ENCODE results near the gene TRMO.
"Not testable (repeated sequence)": the region's sequence is repeated elsewhere in the genome, so short reads cannot be mapped to it uniquely, and the experiment has no call there.

The TRMO gene, protein sequence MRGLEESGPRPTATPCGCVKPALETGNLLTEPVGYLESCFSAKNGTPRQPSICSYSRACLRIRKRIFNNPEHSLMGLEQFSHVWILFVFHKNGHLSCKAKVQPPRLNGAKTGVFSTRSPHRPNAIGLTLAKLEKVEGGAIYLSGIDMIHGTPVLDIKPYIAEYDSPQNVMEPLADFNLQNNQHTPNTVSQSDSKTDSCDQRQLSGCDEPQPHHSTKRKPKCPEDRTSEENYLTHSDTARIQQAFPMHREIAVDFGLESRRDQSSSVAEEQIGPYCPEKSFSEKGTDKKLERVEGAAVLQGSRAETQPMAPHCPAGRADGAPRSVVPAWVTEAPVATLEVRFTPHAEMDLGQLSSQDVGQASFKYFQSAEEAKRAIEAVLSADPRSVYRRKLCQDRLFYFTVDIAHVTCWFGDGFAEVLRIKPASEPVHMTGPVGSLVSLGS

GRCh38 chr9:97921959-97922724, at the start of gene TRMO:
Gene TRMO, minus strand, starts transcription at chr9:97922500. Its CDS starts 7 bp downstream, at chr9:97922493.
- DNase-seq = peak; percentile 99

- DNase-seq = no peak
Observed at GRCh38 chr9:97970165-97970564, 47.9 kb upstream of the TRMO start.

DNA sequence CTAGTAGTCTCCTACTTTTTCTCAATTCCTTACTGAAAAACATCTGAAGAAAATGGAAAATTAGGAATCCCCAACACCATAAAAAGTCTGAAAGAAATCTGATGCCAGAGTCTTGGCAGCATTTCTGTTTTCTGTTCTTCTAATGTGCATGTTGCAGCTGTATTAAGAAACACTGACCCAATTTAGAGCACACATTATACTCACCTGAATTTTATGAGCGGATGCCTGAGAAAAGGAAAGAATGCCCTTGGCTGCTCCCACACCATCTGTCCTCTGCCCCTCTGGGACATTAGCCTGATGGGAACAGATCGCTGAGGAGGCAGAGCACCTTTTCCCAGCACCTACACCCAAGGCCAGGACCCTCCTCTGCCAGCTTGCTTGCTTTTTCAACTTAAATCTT, 46.7 kb upstream of the TRMO start:
- peak in 1 of 2 experiments; percentile 63 for DNase-seq

DNA sequence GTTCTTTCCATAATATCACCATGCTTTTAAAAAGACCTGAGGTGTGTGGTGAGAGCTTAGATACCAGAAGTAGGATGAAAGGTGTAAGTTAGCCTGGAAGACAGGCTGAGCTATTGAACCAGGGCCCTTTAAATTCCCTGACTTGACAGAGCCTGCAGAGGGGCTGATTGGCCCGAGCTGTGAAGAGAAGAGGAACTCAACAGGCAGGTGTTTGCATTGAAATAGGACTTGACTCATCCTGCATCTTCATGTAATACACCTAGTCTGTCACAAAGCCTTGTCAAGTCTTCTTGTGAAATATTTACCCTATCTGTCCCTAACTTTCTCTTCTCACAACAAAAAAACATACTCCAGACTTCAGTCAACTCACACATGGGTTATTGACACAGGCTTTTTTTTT, 44.2 kb upstream of the TRMO start:
- DNase-seq = no peak

GRCh38 chr9:97964901-97965300, 42.6 kb upstream of the TRMO start:
- DNase-seq = no peak

DNA sequence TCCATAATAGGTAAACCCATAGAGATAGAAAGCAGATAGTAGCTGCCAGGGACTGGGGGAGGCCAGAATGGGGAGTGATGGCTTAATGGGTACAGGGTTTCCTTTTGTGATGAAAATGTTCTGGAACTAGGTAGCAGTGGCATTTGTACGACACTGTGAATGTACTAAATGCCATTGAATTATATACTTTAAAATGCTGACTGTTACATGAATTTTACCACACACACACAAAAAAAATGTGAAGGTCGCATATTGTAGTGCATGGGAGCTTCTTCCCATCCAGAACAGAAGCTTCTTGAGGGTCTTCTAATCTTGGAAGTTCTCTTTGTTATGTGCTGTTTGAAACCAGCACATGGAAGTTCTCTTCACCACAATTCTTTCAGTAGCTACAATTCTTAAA, 40.9 kb upstream of the TRMO start:
- DNase-seq = no peak

DNA sequence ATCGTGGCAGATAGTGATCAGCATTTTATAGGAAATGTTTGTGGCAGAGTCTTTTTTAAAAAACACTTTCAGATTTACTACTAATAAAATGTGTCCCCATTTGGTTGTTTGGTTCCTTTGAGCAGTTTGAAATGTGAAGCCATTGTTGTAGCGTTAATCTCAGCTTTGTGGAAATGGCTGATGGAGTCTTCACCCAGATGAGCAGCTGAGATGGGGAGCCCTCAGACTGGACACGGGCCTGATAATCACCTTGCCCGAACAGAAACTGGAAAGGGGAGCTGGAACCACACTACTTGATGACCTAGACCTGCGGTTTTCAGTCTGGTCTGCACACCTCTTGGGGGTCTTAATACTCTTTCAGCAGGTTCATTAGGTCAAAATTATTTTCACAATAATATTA, 40.3 kb upstream of the TRMO start:
- no peak for DNase-seq

GRCh38 chr9:97962136-97962535, 39.8 kb upstream of the TRMO start:
- no peak for DNase-seq

GRCh38 chr9:97961361-97961760, 39.1 kb upstream of the TRMO start:
- DNase-seq = no peak

DNA sequence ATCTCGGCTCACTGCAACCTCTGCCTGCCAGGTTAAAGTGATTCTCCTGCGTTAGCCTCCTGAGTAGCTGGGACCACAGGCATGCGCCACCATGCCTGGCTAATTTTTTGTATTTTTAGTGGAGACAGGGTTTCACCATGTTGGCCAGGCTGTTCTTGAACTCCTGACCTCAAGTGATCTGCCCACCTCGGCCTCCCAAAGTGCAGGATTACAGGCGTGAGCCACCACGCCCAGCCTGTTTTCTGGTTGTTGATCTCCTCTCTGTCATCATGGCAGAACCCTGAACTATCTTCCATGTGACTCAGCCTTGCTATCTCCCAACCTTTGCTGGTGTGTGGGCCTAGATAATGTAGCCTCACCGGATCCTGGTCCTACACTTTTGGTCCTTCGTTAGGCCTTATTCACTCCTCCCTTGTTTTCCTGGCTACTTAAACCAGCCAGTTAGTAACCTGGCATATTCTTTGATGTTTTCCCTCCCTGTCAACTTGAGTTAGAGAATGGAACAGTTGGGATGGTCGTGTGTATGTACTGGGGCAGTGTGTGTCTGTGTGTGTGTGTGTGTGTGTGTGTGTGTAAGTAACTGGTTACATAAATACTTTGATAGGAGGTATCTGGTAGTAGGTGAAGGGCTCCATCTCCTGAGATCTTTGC, 38.5 kb upstream of the TRMO start:
- not testable (repeated sequence) for DNase-seq

DNA sequence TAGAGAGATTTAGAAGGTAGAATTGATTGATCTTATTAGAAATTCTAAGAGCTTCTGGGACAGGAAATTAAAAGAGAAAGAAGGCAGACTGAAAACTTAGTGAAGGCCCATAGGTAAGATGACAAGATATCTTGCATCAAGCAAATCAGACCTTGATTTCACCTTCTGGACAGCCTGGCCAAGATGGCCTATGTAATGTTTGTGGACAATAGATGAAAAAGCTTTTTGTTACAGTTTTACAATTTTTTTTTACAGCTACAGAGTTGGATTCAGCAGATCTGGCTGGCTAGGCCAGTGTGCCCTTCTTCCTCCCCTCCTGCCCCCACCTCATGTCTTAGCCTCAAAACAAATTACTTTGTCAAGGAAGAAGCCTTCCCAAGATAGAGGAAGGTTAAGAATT, 37.3 kb upstream of the TRMO start:
- no peak for DNase-seq

- DNase-seq = no peak
Observed at GRCh38 chr9:97958812-97959511, 36.7 kb upstream of the TRMO start.

DNA sequence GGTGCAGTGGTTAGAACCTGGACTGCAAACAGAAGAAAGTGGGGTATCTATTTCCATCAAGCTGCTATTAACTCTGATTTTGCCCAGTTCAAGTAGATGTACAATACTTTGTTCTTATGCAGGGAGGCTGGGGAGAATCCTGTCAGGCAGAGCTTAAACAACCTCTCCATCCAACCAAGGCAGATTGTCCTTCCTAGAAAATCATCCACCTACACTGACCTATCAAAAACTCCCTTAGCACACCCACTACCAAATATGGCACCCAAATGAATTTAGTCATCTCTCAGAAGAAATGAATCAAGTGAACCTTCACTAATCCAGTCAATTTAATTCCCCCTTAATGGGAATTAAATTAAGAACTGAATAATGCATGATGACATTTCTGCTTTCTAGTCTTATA, 34.0 kb upstream of the TRMO start:
- DNase-seq = peak in 1 of 2 experiments; percentile 34

GRCh38 chr9:97954550-97954989, 32.3 kb upstream of the TRMO start:
- DNase-seq = peak in 1 of 2 experiments; percentile 71

DNA sequence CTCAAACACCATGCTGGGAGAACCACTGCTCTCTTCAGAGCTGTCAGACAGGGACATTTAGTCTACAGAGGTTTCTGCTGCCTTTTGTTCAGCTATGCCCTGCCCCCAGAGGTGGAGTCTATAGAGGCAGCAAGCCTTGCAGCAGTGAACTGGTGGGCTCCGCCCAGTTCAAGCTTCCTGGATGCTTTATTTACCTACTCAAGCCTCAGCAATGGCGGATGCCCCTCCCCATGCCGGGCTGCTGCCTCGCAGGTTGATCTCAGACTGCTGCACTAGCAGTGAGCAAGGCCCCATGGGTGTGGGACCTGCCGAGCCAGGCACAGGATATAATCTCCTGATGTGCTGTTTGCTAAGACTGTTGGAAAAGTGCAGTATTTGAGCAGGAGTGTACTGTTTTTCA, 28.6 kb upstream of the TRMO start:
- not testable (repeated sequence) for DNase-seq

GRCh38 chr9:97947094-97947493, 24.8 kb upstream of the TRMO start:
- DNase-seq = not testable (repeated sequence)

DNA sequence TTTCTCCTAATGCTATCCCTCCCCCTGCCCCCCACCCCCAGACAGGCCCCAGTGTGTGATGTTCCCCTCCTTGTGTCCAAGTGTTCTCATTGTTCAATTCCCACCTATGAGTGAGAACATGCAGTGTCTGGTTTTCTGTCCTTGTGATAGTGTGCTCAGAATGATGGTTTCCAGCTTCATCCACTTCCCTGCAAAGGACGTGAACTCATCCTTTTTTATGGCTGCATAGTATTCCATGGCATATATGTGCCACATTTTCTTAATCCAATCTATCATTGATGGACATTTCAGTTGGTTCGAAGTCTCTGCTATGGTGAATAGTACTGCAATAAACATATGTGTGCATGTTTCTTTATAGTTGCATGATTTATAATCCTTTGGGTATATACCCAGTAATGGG, 23.2 kb upstream of the TRMO start:
- DNase-seq = not testable (repeated sequence)

DNA sequence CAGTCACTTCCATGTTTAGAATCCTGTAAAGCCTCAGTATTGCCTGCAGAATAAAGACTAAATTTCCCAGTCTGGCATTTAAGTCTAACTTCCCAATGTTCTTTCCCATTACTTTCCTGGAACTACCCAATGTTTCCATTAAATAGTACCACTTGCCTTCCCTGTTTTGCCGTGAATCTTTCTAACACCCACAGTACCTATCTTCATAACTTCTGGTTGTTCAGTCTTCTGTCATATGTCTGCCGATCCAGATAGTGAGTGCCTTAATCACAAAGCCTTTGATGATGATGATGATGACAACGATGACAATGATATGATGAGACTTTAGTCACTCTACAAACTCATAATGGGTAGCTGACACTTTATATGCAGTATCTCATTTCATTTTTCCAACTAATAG, 22.3 kb upstream of the TRMO start:
- DNase-seq = no peak

DNA sequence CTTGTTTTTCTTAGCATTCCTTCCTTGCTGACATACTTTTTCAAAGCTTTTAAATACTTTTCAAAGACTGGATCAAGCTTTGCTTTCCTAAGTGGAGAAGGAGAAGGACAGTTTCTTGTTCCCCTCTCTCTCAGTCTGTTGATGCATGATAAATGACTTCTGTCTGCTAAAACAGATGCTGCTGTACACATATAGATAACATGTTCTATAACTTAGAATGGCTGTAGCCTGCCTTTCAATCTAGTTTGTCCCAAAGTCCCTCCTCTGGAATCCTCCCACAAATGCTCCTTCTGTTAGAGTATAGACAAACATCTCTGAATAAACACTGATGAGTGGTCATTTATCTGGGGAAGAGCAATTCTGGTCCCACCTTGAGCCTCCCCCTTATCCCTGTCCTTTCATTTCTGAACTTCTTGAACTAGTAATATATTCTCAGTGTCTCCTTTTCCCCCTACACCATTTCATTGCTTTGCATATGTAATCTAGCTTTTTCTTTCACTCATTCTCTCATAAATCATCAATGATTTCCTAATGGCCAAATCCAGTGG, 21.1 kb upstream of the TRMO start:
- no peak for DNase-seq

GRCh38 chr9:97941323-97941722, 19.0 kb upstream of the TRMO start:
- no peak for DNase-seq

GRCh38 chr9:97940741-97941140, 18.4 kb upstream of the TRMO start:
- DNase-seq = no peak

- DNase-seq = no peak
Observed at GRCh38 chr9:97940233-97940632, 17.9 kb upstream of the TRMO start.
